Body of pancreas (tissue), 4 donors: Measurements from ENCODE around the gene KRT34. TPM values are rescaled to one million over a fixed set of nuclear protein-coding genes. Genes with fewer than 3 reads are reported as not detected.

Source experiments
- ATAC-seq: fragments of 150-250 bp; one replicate; pipeline ENCODE4 v1.9.1; 2016
- DNase-seq, 4 donors: peaks; one replicate each; pipeline ENCODE4 v3.0.0-alpha.2; 2019
- H3K27ac ChIP-seq, 4 donors: fragments of 200-600 bp; sonication (generic); 1 replicate in 3 of 4; 2 replicates in 1 of 4; pipeline versions ENCODE4 v1.5.1 to v1.6.1; 2016 to 2019; ENCODE audit warnings: mild to moderate bottlenecking in 1 of 4, mixed read lengths in 1 of 4, moderate library complexity in 1 of 4
- H3K27me3 ChIP-seq, 2 donors: fragments of 200-600 bp; sonication (generic); one replicate each; pipeline ENCODE4 v1.6.0; 2016; ENCODE audit warnings: mild to moderate bottlenecking in 1 of 2
- H3K36me3 ChIP-seq, 2 donors: fragments of 200-600 bp; sonication (generic); replicated peaks in 1 of 2; 2 replicates each; pipeline ENCODE4 v1.5.1; 2016; ENCODE audit warnings: low read depth in 2 of 2; ENCODE audit not compliant: insufficient read depth in 1 of 2
- H3K4me1 ChIP-seq: fragments of 200-600 bp; sonication (generic); one replicate; pipeline ENCODE4 v1.6.0; 2016
- H3K4me3 ChIP-seq, 2 donors: fragments of 200-600 bp; sonication (generic); 1 replicate in 1 of 2; 2 replicates in 1 of 2; pipeline ENCODE4 v1.5.1; 2016 to 2019
- H3K9me3 ChIP-seq, 3 donors: fragments of 200-600 bp; sonication (generic); 1 replicate in 2 of 3; 2 replicates in 1 of 3; pipeline ENCODE4 v1.5.1; 2016
- CTCF ChIP-seq, 7 experiments: fragments of 450-650 bp in 4 of 7; fragments of 200-600 bp in 3 of 7; sonication (generic) in 3 of 7; IDR thresholded peaks; one replicate each; pipeline ENCODE4 v1.5.1; 2016 to 2019; ENCODE audit warnings: antibody characterized with exemption in 7 of 7
- POLR2A ChIP-seq, 3 donors: fragments of 450-650 bp; IDR thresholded peaks; one replicate each; pipeline ENCODE4 v1.6.1; 2016; ENCODE audit warnings: antibody characterized with exemption in 3 of 3, mild to moderate bottlenecking in 2 of 3
- WGBS, 2 donors: methylation state at CpG; one replicate each; pipeline ENCODE4 v1.1.5; 2017; 5-methylcytosine and 5-hydroxymethylcytosine counted together
- intact Hi-C: fragments of 100-400 bp; cut with DNase I; formaldehyde crosslinking; loops from one replicate; pipeline ENCODE4 v1.15.1; 2023
- total RNA-seq, 2 donors: library from RNA; depleted of rRNA; stranded (reverse); fragments of >200 nt; gene quantifications; one replicate each; pipeline ENCODE4 v1.1.0, GENCODE V29; 2016

Gene KRT34
- total RNA-seq, 2 donors from 2014 or later, result not detected

GRCh38 chr17:41363881-41364280 is 18.2 kb downstream of the KRT34 start:
- TF ChIP-seq POLR2A (IDR thresholded peaks at IDR 0.05) (no peak), CTCF (IDR thresholded peaks at IDR 0.05) (no peak)
- H3K27me3 ChIP-seq, result no peaks in the 10 kb centered on the region
- H3K4me1 ChIP-seq, result no peaks in the 10 kb centered on the region
- no peak overlapping the region for H3K4me3 ChIP-seq
- no peaks in the 10 kb centered on the region for H3K36me3 ChIP-seq
- no peak overlapping the region for H3K27ac ChIP-seq
- DNase-seq, result no peak
- no peak for ATAC-seq
- H3K9me3 ChIP-seq, result no peaks in the 10 kb centered on the region
- intact Hi-C loops, result no loop called here
- 63 to 64% methylated on average over 2 of the region's 2 CpGs for WGBS, 2 donors

GRCh38 chr17:41360296-41360995 is 21.7 kb downstream of the KRT34 start:
- Histone ChIP-seq H3K9me3 (no peaks in the 10 kb centered on the region), H3K27me3 (no peaks in the 10 kb centered on the region), H3K4me1 (no peaks in the 10 kb centered on the region), H3K27ac (no peak overlapping the region), H3K4me3 (no peak overlapping the region), H3K36me3 (no peaks in the 10 kb centered on the region)
- DNase-seq (no peak), ATAC-seq (no peak)
- WGBS, 2 donors, result 63 to 81% methylated on average over 5 of the region's 5 CpGs
- intact Hi-C loops, result no loop called here
- TF ChIP-seq POLR2A (IDR thresholded peaks at IDR 0.05) (no peak), CTCF (IDR thresholded peaks at IDR 0.05) (no peak)

- H3K27ac ChIP-seq, result no peak overlapping the region
- no peaks in the 10 kb centered on the region for H3K27me3 ChIP-seq
- no peaks in the 10 kb centered on the region for H3K4me1 ChIP-seq
- ATAC-seq (no peak), DNase-seq (no peak)
- no peak overlapping the region for H3K4me3 ChIP-seq
- 74 to 76% methylated on average over 4 of the region's 4 CpGs for WGBS, 2 donors
- intact Hi-C loops, result no loop called here
- TF ChIP-seq CTCF (IDR thresholded peaks at IDR 0.05) (no peak), POLR2A (IDR thresholded peaks at IDR 0.05) (no peak)
- H3K9me3 ChIP-seq, result no peaks in the 10 kb centered on the region
- H3K36me3 ChIP-seq, result no peaks in the 10 kb centered on the region
Measured at GRCh38 chr17:41354536-41354935, 27.6 kb downstream of the KRT34 start.

GRCh38 chr17:41352597-41353366 is 29.3 kb downstream of the KRT34 start:
- DNase-seq (no peak), ATAC-seq (no peak)
- Histone ChIP-seq H3K4me1 (no peaks in the 10 kb centered on the region), H3K36me3 (no peaks in the 10 kb centered on the region), H3K27ac (no peak overlapping the region), H3K4me3 (no peak overlapping the region), H3K27me3 (no peaks in the 10 kb centered on the region), H3K9me3 (no peaks in the 10 kb centered on the region)
- TF ChIP-seq CTCF (IDR thresholded peaks at IDR 0.05) (no peak), POLR2A (IDR thresholded peaks at IDR 0.05) (no peak)
- 61% methylated on average over 7 of the region's 7 CpGs for WGBS, 2 donors
- intact Hi-C loops, result no loop called here
